HepG2 (cell line): Measurements from ENCODE around the gene TANC1. TPM values are rescaled to one million over a fixed set of nuclear protein-coding genes. Genes with fewer than 3 reads are reported as not detected.

Experiments used
- ATAC-seq: fragments of 200-7000 bp; cut with Tn5 transposase; 3 replicates; pipeline ENCODE4 v1.9.1; 2020; ENCODE audit warnings: mild to moderate bottlenecking, moderate library complexity
- BruUV-seq: library from RNA; stranded (reverse); fragments of 400-500 nt; replicated peaks from 2 replicates; lab custom pipeline; 2021; lab: Mats Ljungman, UMichigan
- CTCF ChIA-PET: fragments of 300-600 bp; formaldehyde crosslinking; extraction: SDS; loops from one replicate; lab custom pipeline; 2021; ENCODE audit warnings: low total read pairs, inconsistent platforms, low intra/inter-chr PET ratio; lab: Yijun Ruan, JAX
- POLR2A ChIA-PET: fragments of 350-600 bp; sonication (Branson Sonifier 250); formaldehyde crosslinking; loops from one replicate; lab custom pipeline; 2020; ENCODE audit warnings: antibody characterized with exemption, inconsistent platforms; lab: Yijun Ruan, JAX
- DNase-seq: peaks from one replicate; pipeline ENCODE4 v3.0.0-alpha.2; 2015; ENCODE audit warnings: low spot score
- FAIRE-seq: peaks from 3 replicates; lab custom pipeline; 2011; peaks lifted over from hg19 to GRCh38; lab: Jason Lieb, UNC
- H2AFZ ChIP-seq: one replicate; pipeline ENCODE4 v1.6.1; 2011; ENCODE audit warnings: low read length, inconsistent platforms
- H3K27ac ChIP-seq: fragments of 300-600 bp; 3 replicates; pipeline ENCODE4 v1.8.0; 2011; ENCODE audit warnings: mixed run types, mild to moderate bottlenecking, mixed read lengths, low read length, inconsistent platforms; ENCODE audit not compliant: insufficient read depth; ENCODE audit errors: extremely low read length
- H3K27me3 ChIP-seq, 2 experiments: fragments of 200-600 bp in 1 of 2; 2 replicates in 1 of 2; 3 replicates in 1 of 2; pipeline versions ENCODE4 v1.6.0 to v1.8.0; 2011; ENCODE audit warnings: low read length in 2 of 2, mild to moderate bottlenecking in 2 of 2, moderate library complexity in 2 of 2, inconsistent platforms in 1 of 2; ENCODE audit not compliant: insufficient read depth in 2 of 2, control insufficient read depth in 1 of 2
- H3K36me3 ChIP-seq, 2 experiments: fragments of 200-600 bp in 1 of 2; replicated peaks in 1 of 2; 2 replicates in 1 of 2; 3 replicates in 1 of 2; pipeline versions ENCODE4 v1.5.1 to v1.8.0; 2011; ENCODE audit warnings: low read length in 2 of 2, inconsistent platforms in 1 of 2; ENCODE audit not compliant: insufficient read depth in 2 of 2, control insufficient read depth in 1 of 2
- H3K4me1 ChIP-seq: 2 replicates; pipeline ENCODE4 v1.5.1; 2012; ENCODE audit warnings: low read length, inconsistent platforms; ENCODE audit not compliant: insufficient read depth
- H3K4me2 ChIP-seq: 2 replicates; pipeline ENCODE4 v1.6.0; 2011; ENCODE audit warnings: low read depth, low read length, inconsistent platforms
- H3K4me3 ChIP-seq, 3 experiments: fragments of 200-600 bp in 1 of 3; sonication (generic), shearing (Covaris generic) in 1 of 3; replicated peaks in 1 of 3; 2 replicates each; pipeline ENCODE4 v1.5.1; 2011 to 2016; ENCODE audit warnings: low read length in 3 of 3, inconsistent platforms in 2 of 3, low read depth in 2 of 3, mild to moderate bottlenecking in 2 of 3, control low read depth in 1 of 3, mixed read lengths in 1 of 3; ENCODE audit not compliant: insufficient read depth in 1 of 3
- H3K79me2 ChIP-seq: one replicate; pipeline ENCODE4 v1.6.1; 2011; ENCODE audit warnings: low read length, inconsistent platforms; ENCODE audit not compliant: insufficient read depth
- H3K9ac ChIP-seq: 2 replicates; pipeline ENCODE4 v1.6.0; 2011; ENCODE audit warnings: mild to moderate bottlenecking, low read depth, low read length, inconsistent platforms; ENCODE audit not compliant: insufficient read depth
- H3K9me3 ChIP-seq: 2 replicates; pipeline ENCODE4 v1.5.1; 2012; ENCODE audit warnings: mild to moderate bottlenecking, low read length
- H4K20me1 ChIP-seq: 2 replicates; pipeline ENCODE4 v1.6.0; 2011; ENCODE audit warnings: inconsistent platforms, mild to moderate bottlenecking, low read length, moderate library complexity; ENCODE audit not compliant: insufficient read depth
- HIVEP1 ChIP-seq: sonication (generic); formaldehyde crosslinking; IDR thresholded peaks from 2 replicates; pipeline ENCODE4 v1.4.0; 2020; ENCODE audit warnings: mild to moderate bottlenecking, missing genetic modification reagents
- HMGA1 ChIP-seq: sonication (generic); formaldehyde crosslinking; conservative IDR thresholded peaks from 2 replicates; pipeline ENCODE4 v1.4.0; 2020; ENCODE audit warnings: missing genetic modification reagents
- MTF2 ChIP-seq: sonication (generic); formaldehyde crosslinking; IDR thresholded peaks from 2 replicates; pipeline ENCODE4 v1.5.0; 2020; ENCODE audit warnings: missing genetic modification reagents, borderline replicate concordance
- PATZ1 ChIP-seq: sonication (generic); formaldehyde crosslinking; IDR thresholded peaks from 2 replicates; pipeline ENCODE4 v1.4.0; 2020; ENCODE audit warnings: missing genetic modification reagents
- PHF20 ChIP-seq: sonication (generic); formaldehyde crosslinking; IDR thresholded peaks from 2 replicates; pipeline ENCODE4 v1.5.0; 2020; ENCODE audit warnings: mild to moderate bottlenecking, missing genetic modification reagents
- RBM39 ChIP-seq: fragments of 200-400 bp; formaldehyde crosslinking; IDR thresholded peaks from one replicate; pipeline ENCODE4 v1.6.1; 2018; ENCODE audit warnings: antibody characterized with exemption, mild to moderate bottlenecking, low read depth, low read length; ENCODE audit not compliant: poor library complexity, severe bottlenecking
- SRSF1 ChIP-seq: fragments of 200-400 bp; formaldehyde crosslinking; optimal IDR thresholded peaks from 2 replicates; pipeline ENCODE3; 2017; ENCODE audit warnings: mild to moderate bottlenecking, low read depth, low read length, moderate library complexity
- U2AF1 ChIP-seq: fragments of 200-400 bp; formaldehyde crosslinking; optimal IDR thresholded peaks from 2 replicates; pipeline ENCODE3; 2017; ENCODE audit warnings: mild to moderate bottlenecking, low read depth, low read length
- ZBTB3 ChIP-seq: sonication (generic); formaldehyde crosslinking; IDR thresholded peaks from 2 replicates; pipeline ENCODE4 v1.4.0; 2020; ENCODE audit warnings: low read depth, mild to moderate bottlenecking, moderate library complexity, missing genetic modification reagents, borderline replicate concordance
- ZFP41 ChIP-seq: sonication (generic); formaldehyde crosslinking; IDR thresholded peaks from 2 replicates; pipeline ENCODE4 v1.4.0; 2020; ENCODE audit warnings: mild to moderate bottlenecking, missing genetic modification reagents, borderline replicate concordance
- ZMAT3 ChIP-seq: sonication (generic); formaldehyde crosslinking; conservative IDR thresholded peaks from 2 replicates; pipeline ENCODE4 v1.7.0; 2021; ENCODE audit warnings: missing genetic modification reagents
- ZNF576 ChIP-seq: sonication (generic); formaldehyde crosslinking; IDR thresholded peaks from 2 replicates; pipeline ENCODE4 v1.4.0; 2020; ENCODE audit warnings: mild to moderate bottlenecking, missing genetic modification reagents
- ZNF670 ChIP-seq: sonication (generic); formaldehyde crosslinking; IDR thresholded peaks from 2 replicates; pipeline ENCODE4 v1.8.0; 2022; ENCODE audit warnings: mild to moderate bottlenecking, missing genetic modification reagents, borderline replicate concordance
- ZNF709 ChIP-seq: sonication (generic); formaldehyde crosslinking; IDR thresholded peaks from 2 replicates; pipeline ENCODE4 v1.5.0; 2020; ENCODE audit warnings: mild to moderate bottlenecking, missing genetic modification reagents
- ZNF800 ChIP-seq: sonication (generic); formaldehyde crosslinking; IDR thresholded peaks from 2 replicates; pipeline ENCODE4 v1.4.0; 2020; ENCODE audit warnings: missing genetic modification reagents
- WGBS: methylation state at CpG from one replicate; pipeline ENCODE4 v1.1.6; 2017; ENCODE audit warnings: low lambda C conversion rate; 5-methylcytosine and 5-hydroxymethylcytosine counted together
- in situ Hi-C: cut with HindIII; loops from 2 replicates; pipeline ENCODE4 v1.10.0; 2017; ENCODE audit warnings: low pct_unique_long_range_greater_than_20kb; ENCODE audit not compliant: extremely low pct_ligation_motif_present
- intact Hi-C: fragments of 100-400 bp; cut with micrococcal nuclease; formaldehyde crosslinking; loops from one replicate; pipeline ENCODE4 v1.10.0; 2022; ENCODE audit not compliant: unreplicated experiment
- polyA plus RNA-seq, 8 experiments: library from polyadenylated mRNA; depleted of rRNA in 3 of 8; stranded (reverse) in 7 of 8; unstranded in 1 of 8; fragments of >200 nt; fragmentation: Illumina TruSeq in 4 of 8; extraction: Trizol in 4 of 8; gene quantifications; 2 replicates each; pipeline versions ENCODE4 v1.2.1 to v1.2.3, GENCODE V29; 2011 to 2016; ENCODE audit warnings: low read depth in 4 of 8, missing spikeins in 1 of 8, mixed read lengths in 1 of 8; ENCODE audit not compliant: insufficient read depth in 1 of 8
- total RNA-seq, 5 experiments: library from RNA; depleted of rRNA; stranded (reverse); fragments of >200 nt; fragmentation: Illumina TruSeq; extraction: Trizol; gene quantifications; 2 replicates each; pipeline ENCODE4 v1.2.3, GENCODE V29; 2016; ENCODE audit warnings: low read depth in 1 of 5

Gene TANC1
- total and polyA plus RNA-seq, 2 of the 13 experiments (the other 11 are each of a cell fraction or from before 2014, with no cell fraction given), result 2.3 to 5.6 TPM

GRCh38 chr2:158969162-158969714 is 798 bp downstream of the TANC1 start:
- in situ Hi-C loops (no loop called here), intact Hi-C loops (loop anchor here (2.0 to 5.0 kb wide), 2 partner anchors 26 to 67 kb away; no protein-coding TSS in a partner anchor)
- peak overlapping the region; percentile 72 for H2AFZ ChIP-seq
- FAIRE-seq (no peak), ATAC-seq (peak; percentile 18), DNase-seq (no peak)
- H3K4me2 ChIP-seq, result peak overlapping the region; percentile 93
- H3K9ac ChIP-seq, result peak overlapping the region; percentile 57
- H3K4me3 ChIP-seq, result peak overlapping the region; percentile 71 to 84 (median 76)
- CTCF ChIA-PET, result no interaction called here
- no peaks in the 10 kb centered on the region for H3K79me2 ChIP-seq
- H4K20me1 ChIP-seq, result 0 out of 2 replicates have a peak, but pooled peaks cover 3% of the 10 kb centered on the region
- peaks cover 0 to 52% of the 10 kb centered on the region in 2 experiments; a peak in 4 of 5 replicates for H3K27me3 ChIP-seq
- no peak overlapping the region for H3K27ac ChIP-seq
- H3K36me3 ChIP-seq, result no peaks in the 10 kb centered on the region
- BruUV-seq, result no TSS peak
- 5% methylated on average over 15 of the region's 36 CpGs for WGBS
- H3K9me3 ChIP-seq, result no peaks in the 10 kb centered on the region
- H3K4me1 ChIP-seq, result peaks cover 38% of the 10 kb centered on the region
- POLR2A ChIA-PET, result interaction anchor here (0.9 to 2.3 kb wide), 3 partner anchors 15 to 30 kb away, joined by 3 to 7 read pairs (median 5); no protein-coding TSS in a partner anchor
- TF ChIP-seq PATZ1 (CRISPR knock-in tag) (peak; percentile 6; the same call in 1 of the 2 replicates), MTF2 (CRISPR knock-in tag) (peak; percentile 46; the same call in 1 of the 2 replicates), HIVEP1 (0 out of 2 replicates have a peak, but pooled peaks have one; percentile 7), PHF20 (CRISPR knock-in tag) (no peak), SRSF1 (peak; percentile 17), HMGA1 (CRISPR knock-in tag) (no peak), ZMAT3 (CRISPR knock-in tag) (0 out of 2 replicates have a peak, but pooled peaks have one; percentile 5), ZNF709 (CRISPR knock-in tag) (0 out of 2 replicates have a peak, but pooled peaks have one; percentile 20), ZFP41 (CRISPR knock-in tag) (peak; percentile 52; the same call in 1 of the 2 replicates), U2AF1 (peak; percentile 37), ZNF576 (CRISPR knock-in tag) (no peak), ZNF670 (0 out of 2 replicates have a peak, but pooled peaks have one; percentile 11), ZBTB3 (CRISPR knock-in tag) (0 out of 2 replicates have a peak, but pooled peaks have one; percentile 23), ZNF800 (CRISPR knock-in tag) (0 out of 2 replicates have a peak, but pooled peaks have one; percentile 14), RBM39 (peak; percentile 21)
